ENCODE measurements around the gene CDKN2B.

CDKN2B gene

DNA sequence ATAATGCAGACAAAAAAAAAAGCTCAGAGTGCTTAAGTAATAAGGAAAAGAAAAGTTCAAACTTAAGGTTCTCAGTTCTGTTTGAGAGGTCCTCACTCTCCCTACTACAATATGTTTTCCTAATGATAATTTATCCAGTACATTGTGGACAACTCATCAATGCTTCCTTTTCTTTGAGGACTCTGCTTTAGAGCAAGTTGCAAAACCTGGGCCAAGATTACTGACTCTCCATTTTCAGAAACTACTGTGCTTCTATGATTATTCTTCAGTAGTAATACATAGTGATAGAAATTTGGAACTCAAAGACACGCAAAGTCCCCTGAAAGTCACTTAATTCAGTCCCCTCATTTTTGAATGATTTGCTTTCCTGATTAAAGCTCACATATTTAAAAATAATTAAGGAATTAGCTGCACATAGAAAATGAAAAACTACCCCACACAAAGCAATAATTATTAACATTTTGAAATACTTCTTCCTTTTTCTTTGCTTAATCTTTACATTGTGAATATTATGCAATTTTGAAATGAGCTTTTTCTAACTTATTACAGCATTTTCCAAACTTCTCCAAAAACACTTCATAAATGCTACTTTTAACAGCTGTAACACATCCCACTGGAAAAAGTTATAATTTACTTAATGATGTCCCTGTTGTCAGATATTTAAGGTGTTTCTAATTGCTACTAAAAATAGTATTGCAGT is 26.1 kb downstream of the CDKN2B start:
- no peak overlapping the region for H3K4me3 ChIP-seq (ENCODE audit: low read length)
- TF ChIP-seq, protein P1, sequence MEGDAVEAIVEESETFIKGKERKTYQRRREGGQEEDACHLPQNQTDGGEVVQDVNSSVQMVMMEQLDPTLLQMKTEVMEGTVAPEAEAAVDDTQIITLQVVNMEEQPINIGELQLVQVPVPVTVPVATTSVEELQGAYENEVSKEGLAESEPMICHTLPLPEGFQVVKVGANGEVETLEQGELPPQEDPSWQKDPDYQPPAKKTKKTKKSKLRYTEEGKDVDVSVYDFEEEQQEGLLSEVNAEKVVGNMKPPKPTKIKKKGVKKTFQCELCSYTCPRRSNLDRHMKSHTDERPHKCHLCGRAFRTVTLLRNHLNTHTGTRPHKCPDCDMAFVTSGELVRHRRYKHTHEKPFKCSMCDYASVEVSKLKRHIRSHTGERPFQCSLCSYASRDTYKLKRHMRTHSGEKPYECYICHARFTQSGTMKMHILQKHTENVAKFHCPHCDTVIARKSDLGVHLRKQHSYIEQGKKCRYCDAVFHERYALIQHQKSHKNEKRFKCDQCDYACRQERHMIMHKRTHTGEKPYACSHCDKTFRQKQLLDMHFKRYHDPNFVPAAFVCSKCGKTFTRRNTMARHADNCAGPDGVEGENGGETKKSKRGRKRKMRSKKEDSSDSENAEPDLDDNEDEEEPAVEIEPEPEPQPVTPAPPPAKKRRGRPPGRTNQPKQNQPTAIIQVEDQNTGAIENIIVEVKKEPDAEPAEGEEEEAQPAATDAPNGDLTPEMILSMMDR (conservative IDR thresholded peaks at IDR 0.05; ENCODE audit: low read depth, low read length) = no peak
- no peak for DNase-seq (ENCODE audit: low read depth)

DNA sequence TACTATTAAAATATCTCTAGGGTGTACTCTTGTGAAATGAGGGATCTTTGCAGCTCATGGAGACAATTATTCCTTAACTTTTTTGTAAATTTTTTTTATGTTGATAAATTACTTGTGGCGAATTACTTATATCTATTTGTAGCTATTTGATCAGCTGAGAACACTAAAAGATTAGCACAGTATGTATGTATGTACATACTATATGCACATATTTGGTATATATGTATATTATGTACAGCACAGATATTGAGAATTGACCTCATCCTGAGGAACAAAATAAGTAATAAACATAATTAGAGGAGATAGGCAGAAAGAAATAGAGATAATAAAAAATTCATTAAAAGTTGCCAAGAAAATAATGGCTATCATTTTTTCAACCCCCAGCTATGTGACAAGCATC is 26.7 kb downstream of the CDKN2B start:
- no peak overlapping the region for H3K4me3 ChIP-seq (ENCODE audit: low read length)

DNA sequence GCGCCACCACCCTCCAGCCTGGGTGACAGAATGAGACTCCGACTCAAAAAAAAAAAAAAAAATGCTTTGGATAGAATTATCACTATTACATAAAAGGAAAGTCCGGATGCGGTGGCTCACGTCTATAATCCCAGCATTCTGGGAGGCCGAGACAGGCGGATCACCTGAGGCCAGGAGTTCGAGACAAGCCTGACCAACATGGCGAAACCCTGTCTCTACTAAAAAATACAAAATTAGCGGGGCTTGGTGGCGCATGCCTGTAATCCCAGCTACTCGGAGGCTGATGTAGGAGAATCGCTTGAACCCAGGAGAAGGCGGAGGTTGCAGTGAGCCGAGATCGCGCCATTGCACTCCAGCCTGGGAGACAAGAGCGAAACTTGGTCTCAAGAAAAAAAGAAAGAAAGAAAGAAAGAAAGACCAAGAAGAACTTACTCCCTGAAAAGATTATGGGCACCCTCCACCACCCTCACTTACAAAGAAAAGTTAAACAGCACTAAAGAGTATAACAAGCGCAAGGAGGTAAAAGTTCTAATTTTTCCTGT is 32.7 kb downstream of the CDKN2B start:
- TF ChIP-seq, protein P1 (conservative IDR thresholded peaks at IDR 0.05; ENCODE audit: low read depth, low read length) = no peak
- no peak for DNase-seq (ENCODE audit: low read depth)
- H3K4me3 ChIP-seq (ENCODE audit: low read length) = no peak overlapping the region

More for the DNA sequence above, 26.7 kb downstream of the CDKN2B start:
- DNase-seq (ENCODE audit: low read depth) = no peak
- TF ChIP-seq, protein P1 (conservative IDR thresholded peaks at IDR 0.05; ENCODE audit: low read depth, low read length) = no peak

DNA sequence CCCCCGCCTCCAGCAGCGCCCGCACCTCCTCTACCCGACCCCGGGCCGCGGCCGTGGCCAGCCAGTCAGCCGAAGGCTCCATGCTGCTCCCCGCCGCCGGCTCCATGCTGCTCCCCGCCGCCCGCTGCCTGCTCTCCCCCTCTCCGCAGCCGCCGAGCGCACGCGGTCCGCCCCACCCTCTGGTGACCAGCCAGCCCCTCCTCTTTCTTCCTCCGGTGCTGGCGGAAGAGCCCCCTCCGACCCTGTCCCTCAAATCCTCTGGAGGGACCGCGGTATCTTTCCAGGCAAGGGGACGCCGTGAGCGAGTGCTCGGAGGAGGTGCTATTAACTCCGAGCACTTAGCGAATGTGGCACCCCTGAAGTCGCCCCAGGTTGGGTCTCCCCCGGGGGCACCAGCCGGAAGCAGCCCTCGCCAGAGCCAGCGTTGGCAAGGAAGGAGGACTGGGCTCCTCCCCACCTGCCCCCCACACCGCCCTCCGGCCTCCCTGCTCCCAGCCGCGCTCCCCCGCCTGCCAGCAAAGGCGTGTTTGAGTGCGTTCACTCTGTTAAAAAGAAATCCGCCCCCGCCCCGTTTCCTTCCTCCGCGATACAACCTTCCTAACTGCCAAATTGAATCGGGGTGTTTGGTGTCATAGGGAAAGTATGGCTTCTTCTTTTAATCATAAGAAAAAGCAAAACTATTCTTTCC is 34.2 kb downstream of the CDKN2B start:
- TF ChIP-seq, protein P1 (conservative IDR thresholded peaks at IDR 0.05; ENCODE audit: low read depth, low read length) = no peak
- no peak for DNase-seq (ENCODE audit: low read depth)
- peak overlapping the region; percentile 71 for H3K4me3 ChIP-seq (ENCODE audit: low read length)

DNA sequence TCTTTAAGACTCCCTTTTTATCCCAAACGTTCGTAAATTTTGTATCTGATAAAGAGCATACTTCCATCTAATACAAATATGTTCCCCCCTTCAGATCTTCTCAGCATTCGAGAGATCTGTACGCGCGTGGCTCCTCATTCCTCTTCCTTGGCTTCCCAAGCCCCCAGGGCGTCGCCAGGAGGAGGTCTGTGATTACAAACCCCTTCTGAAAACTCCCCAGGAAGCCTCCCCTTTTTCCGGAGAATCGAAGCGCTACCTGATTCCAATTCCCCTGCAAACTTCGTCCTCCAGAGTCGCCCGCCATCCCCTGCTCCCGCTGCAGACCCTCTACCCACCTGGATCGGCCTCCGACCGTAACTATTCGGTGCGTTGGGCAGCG is 34.8 kb downstream of the CDKN2B start:
- TF ChIP-seq, protein P1 (conservative IDR thresholded peaks at IDR 0.05; ENCODE audit: low read depth, low read length) = no peak
- DNase-seq (ENCODE audit: low read depth) = no peak
- peak overlapping the region; percentile 71 for H3K4me3 ChIP-seq (ENCODE audit: low read length)

DNA sequence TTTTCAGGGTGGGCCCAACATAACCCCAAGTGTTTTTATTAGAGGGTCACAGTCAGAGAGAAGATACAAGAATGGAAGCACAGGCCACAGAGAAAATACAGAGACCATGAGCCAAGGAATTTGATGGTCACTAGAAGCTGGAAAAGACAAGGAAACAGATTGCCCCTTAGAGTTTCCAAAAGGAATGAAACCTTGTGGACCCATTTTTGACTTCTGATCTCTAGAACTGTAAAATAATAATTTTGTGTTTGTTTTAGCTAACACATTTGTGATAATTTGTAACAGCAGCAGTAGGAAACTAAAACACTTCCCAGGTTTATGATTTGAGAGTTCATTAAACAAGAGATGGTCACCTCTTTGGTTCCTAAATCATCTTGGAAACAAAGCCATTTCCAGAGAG is 36.7 kb downstream of the CDKN2B start:
- TF ChIP-seq, protein P1 (conservative IDR thresholded peaks at IDR 0.05; ENCODE audit: low read depth, low read length) = no peak
- DNase-seq (ENCODE audit: low read depth) = no peak
- peak overlapping the region; percentile 71 for H3K4me3 ChIP-seq (ENCODE audit: low read length)
